Inflammatory macrophage (primary cell): ENCODE measurements around the gene FRMPD4.

ENCODE experiments used
- DNase-seq, 2 donors: peaks; one replicate each; pipeline ENCODE4 v3.0.0-alpha.2; 2020 to 2022

The FRMPD4 gene

DNA sequence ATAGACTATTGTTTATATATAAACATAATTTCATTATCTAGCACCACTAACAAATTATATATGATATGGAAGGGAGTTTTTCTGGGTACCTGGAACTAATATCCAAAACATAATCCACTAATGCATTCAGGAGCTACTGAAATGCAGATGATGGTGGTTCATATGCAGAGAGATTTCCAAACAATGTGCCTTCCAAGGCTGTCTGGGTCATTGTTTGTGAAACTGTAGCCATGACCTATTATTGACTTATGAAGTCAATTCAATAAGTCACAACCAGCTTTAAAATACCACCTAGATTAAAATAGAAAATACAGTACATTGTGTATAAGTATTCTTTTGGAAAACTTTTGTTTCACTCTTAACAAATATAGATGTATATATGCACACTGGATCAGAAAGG lies 415.9 kb downstream of the FRMPD4 start:
- DNase-seq = no peak

DNA sequence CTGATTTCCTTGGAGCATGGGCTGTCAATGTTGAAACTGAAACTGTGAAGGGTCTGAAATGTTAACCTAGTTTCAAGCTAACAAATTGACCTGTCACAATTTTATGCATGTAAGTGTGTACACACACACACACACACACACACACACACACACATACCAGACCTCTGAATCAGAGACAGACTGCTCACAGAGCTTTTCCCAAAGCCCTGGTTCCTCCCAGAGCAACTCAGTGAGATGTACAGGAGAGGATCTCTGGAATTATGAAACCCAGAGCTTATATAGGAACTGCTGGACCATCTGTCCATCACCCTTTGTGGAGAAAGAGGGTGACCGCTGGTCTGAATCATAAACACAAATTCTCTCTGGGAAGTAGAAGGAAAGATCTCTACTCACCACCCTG lies 424.8 kb downstream of the FRMPD4 start:
- no peak for DNase-seq

DNA sequence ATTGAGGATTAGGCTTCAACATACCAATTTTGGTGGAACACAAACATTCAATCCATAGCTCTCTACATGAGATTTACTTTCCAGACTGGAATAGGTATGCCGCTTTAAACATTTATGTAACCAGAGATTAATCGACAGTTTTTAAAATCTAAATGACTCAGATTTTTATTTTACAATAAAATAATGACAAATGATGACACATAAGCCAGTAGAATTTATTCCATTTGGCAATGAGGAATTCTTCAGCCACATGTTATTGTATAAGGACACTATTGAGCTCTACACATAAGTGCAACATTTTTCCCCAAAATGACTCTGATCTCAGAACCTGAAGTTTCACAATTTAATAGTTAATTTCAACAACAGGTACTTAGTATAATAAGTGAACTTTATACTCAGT lies 425.9 kb downstream of the FRMPD4 start:
- DNase-seq = no peak

DNA sequence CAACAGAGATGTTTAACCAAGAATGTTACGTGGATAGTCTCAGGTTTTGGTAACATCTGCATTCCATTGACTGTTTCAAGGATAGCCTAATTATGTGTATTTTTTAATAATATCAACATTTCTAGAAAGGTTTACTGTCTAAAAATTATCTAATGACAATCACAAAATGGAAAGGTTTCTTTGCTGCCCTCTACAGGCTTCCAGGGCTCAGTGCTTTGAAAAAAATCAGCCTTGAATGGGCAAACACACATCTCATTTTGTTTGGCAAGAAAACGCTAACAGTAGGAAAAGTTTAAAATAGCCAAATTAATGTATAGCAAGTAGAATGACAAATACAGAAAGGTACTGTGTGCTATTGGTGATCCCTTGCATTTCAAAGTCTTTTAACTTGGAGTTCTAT lies 429.6 kb downstream of the FRMPD4 start:
- no peak for DNase-seq

DNA sequence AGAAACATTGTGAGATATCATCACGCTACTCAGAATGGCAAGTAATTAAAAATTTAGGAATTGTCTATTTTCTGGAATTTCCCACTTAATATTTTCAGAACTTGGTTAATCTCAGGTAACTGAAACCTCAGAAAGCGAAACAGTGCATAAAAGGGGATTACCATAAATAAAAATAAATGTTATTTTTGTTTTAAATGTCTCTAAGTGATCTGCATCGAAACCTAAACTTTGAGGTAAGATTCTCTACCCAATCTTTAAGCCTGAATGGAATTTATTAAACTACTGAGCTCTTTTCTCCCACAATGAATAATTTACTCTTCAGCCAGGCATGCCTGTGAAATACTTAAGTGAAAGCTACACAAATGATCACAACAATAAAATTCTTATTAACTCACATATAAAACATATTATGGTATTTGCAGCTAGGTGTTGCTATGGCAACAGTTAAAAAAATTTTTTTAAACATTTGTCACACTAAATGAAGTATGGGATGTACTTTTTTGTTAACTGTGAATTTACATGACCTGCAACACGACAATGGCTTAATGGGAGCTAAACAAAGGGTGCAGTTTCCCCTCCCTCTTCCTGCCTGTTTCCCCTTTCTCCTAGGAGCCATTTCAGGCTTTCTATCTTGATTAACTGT lies 432.7 kb downstream of the FRMPD4 start:
- no peak for DNase-seq

DNA sequence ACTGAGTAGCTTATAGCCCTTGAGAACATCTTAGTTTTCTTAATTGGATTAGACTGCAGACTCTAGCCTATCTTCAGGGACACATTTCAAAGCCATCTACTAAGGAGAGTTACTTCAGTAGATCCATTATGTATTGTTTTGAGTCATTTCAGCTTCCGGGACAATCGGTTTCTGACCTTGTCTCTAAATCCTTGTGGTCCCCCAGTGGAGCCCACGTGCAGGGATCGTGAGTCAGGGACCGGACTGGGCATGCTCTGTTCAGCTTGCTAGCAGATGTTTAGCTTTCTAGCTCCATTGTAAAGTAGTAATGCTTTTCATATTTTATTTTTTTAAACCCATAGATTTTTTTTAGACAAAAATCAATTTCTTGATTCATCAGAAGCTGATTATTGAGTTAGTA lies 441.0 kb downstream of the FRMPD4 start:
- no peak for DNase-seq

DNA sequence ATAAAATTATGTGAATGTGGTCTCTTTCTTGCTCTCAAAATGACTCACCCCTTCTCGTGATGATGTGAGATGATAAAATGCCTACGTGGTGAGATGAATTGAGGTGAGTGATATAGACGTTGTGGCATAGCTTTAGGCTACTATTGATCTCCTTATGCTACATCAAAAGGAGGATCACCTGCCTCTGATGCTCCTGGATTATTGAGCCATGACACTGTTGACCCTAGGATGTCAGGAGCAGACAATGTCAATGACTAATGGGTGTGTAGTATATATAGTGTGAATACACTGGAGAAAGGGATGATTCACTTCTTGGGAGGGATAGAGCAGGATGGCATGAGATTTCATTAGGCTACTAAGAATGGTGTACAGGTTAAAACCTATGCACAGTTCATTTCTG lies 442.3 kb downstream of the FRMPD4 start:
- DNase-seq = no peak

DNA sequence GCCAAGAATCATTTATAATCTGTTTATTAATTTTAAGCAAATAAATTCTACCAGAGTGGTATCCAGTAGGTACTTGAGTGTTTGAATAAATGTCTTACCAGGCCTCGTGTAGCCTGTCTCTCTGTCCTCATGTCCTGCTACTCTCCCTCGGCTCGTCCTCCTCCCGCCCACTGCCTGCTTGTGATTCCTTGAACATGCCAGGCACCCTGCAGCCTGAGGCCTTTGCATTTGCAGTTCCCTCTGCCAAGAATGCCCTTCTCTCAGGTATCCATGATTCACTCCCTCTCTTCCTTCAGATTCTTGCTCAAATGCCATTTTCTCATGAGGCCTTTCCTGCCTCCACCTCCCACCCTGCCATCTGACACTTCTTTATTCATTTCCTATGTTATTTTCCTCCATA lies 443.3 kb downstream of the FRMPD4 start:
- DNase-seq = no peak

DNA sequence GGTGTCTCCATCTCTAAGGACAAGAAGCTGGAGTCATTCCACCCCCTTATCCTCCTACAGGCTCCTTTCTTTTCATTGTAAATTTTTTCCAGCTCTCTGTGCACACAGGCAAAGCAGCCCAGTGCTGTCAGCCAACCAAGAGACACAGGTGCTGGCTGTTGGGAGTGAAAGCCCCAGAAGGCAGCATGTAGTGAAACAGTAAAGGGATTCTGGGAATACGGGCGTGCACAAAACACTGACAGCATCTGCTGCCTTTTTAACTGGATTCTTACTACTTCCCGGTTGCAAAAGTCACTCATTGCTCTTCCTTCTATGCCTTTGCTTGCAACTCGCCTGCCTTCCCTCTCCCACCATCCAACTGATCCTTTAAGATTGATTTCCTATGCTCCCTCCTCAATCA lies 444.4 kb downstream of the FRMPD4 start:
- DNase-seq = no peak

DNA sequence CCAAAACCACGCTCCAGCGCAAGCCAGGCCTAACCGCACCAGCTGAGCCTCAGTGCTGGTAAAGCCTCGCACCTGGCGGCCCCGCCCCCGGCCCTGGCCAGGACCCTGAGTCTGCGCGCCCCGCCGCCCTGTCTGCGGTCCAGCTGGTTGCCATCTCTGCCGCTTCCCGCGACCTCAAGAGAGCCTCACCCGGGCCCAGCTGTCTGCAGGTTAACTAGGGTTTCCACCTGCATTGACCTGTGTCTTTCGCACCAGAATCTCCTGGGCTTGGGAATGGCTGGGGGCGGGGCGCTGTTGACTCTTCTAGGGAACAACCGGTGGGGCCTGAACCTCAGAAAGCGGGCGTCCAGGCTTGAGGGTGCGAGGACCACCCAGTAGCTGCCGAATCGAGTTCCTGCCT lies 445.3 kb downstream of the FRMPD4 start:
- no peak for DNase-seq

DNA sequence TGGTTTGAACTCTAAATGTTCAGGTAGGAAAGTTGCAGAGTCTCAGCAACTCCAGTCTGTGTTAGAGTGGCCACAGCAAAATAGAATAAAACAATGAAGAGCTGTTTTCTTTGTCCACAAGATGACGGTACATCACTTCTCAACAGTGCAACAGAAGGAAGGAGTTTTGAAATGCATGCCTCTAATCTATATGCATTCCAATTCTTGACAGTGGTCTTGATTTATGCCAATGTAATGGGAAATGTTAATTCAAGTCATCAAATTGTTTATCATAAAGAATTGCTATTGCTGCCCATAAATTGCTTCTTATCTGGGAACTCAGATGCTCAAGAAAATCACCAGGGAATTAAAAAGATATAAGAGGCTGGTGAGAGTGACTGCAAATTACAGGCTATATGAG lies 457.4 kb downstream of the FRMPD4 start:
- DNase-seq = no peak

DNA sequence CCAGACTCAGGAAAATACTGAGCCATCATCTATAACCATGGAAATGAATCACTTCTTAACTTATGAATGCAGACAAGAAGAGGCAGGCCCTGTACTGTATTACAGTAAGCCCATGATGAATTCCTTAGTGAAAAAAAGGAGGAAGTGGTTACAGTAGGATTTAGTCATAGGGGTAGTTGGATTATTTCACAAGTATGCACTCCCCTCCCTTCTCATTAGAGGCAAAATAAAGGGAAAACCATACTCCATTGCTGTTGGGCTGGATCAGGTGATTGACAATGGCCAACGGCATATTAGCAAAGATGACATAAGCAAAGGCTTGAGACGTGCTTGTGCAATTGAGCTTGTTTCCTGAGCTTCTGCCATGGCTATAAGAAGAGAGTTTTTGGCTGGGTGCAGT lies 471.8 kb downstream of the FRMPD4 start:
- peak; percentile 29 to 82 for DNase-seq

DNA sequence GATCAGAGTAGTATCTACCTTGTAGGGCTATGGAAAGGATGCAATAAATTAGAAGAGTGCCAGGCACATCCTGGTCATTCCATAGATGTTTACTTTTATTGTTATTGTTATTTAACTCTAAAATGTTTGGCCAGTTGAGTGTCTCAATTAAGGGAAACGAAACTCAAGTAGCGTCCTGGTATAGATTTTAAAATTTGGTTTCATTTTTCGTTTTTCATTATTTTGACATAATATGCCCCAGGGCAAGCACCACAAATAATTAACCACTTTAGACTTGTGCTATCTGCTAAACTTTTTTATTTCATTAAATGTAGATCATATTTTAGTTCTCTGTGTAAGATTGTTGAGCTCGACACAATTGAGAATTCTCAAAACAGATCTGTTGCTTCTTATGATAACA lies 473.2 kb downstream of the FRMPD4 start:
- DNase-seq = no peak

DNA sequence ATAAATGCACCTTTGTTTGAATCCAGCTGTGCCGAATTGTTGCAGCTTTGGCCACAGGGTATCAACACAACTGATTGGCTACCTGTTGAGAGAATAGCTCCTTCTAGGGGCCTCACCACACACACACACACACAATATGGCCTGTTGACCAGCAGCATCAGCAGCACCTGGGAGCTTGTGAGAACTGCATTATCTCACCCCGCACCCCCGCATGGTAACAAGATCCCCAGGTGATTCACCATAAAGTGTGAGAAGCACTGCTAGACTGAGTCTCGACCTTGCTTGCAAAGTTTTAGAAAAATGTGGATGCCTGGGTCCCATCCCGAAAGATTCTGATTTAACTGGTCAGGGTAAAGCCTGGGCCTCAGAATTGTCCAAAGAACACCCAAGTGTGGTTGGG lies 476.0 kb downstream of the FRMPD4 start:
- no peak for DNase-seq

DNA sequence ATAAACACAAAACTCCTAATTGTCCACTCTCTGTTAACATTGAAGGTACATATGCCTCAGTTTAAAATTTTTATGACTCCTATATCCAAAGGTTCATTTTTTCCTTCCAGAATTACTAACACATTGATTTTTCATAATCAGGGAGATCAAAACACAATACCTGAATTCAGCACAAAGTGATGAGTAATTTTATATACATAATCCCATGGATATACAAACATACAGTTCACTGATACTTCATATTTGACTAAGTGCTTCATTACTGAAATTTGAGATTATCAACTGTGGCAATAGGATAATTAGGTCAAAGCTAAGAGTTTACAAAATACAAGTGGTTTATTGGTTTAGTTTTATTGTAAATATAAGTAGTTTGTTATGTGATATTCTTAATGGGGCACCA lies 476.8 kb downstream of the FRMPD4 start:
- DNase-seq = no peak

DNA sequence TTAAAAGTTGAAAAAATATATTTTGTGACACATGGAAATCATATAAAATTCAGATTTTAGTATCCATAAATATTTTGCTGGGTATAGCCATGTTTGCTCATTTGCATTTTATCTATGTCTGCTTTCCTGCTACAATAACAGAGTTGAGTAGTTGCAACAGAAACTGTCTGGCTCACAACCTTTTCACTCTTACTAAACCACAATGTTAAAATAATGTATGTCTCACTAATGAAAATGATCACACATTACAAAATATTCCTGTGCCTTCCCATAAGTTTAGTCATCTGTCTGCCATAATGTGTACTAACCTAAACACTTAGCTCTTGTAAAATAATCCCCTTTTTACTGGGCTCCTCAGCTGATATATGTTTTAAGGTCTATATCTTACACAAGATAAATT lies 479.0 kb downstream of the FRMPD4 start:
- no peak for DNase-seq

DNA sequence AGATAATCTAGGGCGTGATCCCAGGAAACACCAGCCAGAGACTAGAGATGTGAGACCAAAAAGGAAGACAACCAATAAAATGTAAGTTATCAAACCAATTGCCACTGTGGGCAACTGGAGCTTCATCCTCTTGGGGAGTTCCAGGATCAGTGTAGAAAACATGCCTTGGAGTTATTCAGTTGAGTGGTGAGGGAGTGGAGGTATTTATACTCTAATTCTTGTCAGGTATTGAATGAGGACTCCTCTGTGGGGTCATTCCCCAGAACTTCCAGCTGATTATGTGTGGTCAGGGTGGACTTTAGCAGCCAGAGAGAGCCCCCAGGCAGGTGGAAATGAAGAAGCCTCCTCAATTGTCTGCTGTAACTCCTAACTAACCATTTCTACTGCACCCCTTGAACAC lies 509.0 kb downstream of the FRMPD4 start:
- no peak for DNase-seq

DNA sequence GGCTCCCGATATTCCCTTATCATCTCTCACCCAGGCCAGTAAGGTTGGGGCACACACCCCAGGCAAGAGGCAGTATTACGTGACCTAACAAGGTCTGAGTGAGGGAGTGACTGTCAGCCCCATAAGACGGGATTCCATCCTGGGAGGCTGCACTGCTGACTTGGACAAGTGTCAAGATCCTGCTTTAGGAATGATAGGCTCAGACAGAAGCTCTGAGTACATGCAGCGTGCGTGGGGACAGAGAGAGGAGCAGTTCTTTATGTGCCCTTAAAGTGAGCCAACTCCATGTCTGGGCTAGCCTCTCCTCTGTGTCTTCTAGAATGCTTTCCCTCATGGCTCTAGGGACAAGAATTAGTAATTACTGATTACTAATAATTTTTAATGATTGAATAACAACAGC lies 510.7 kb downstream of the FRMPD4 start:
- DNase-seq = no peak

DNA sequence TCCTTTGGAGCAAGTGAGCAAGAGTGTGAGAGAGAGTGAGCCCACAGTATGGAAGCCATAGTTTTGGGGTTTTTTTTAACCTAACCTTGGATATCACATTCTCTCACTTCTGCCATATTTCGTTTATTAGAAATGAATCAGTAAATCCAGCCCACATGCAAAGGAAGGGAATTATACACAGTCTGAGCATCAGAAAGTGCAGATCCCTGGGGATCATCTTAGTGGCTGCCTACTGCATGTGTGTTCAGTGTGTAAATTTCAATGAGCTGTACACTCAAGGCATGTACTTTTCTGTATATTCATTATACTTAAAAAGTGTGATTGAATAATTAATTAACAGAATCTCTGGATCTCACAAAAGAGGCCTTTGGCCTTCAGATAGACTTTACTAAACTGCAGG lies 519.2 kb downstream of the FRMPD4 start:
- no peak for DNase-seq

DNA sequence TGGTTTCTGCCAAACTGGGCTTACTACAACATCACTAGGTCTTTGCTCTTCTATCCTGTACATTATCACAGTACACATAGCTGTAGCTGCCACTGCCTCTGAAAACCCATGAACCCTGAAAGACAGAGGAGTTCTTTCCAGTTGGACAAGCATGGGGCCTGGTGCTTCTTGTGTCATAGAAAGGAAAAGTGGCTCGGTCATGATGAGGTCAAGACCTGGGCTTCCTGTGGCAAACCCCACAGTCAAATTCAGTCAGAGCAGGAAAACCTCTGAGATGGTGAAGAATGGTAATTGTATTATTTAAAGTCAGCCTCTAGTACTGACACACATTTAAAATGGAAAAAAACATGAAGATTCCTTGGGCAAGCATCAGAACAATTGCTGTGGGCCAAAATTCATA lies 519.6 kb downstream of the FRMPD4 start:
- DNase-seq = no peak

DNA sequence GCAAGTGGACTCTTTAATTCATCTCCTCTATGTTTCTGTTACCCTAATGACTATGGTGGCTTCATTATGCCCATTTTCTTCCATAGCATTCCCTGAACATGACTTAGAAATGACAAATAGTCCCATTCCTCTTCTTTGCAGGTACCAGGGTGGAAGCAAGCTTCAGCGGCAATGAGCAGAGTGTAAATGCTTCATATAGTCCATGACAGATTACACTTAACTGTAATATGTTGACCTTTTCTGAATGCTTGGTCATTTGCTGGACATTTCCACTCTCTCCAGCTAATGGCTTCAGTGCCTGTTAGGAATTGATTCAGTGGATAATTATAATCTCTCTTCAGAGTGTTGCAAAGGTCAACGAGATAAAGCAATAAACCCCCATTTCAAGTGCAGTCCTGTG lies 523.2 kb downstream of the FRMPD4 start:
- DNase-seq = no peak

DNA sequence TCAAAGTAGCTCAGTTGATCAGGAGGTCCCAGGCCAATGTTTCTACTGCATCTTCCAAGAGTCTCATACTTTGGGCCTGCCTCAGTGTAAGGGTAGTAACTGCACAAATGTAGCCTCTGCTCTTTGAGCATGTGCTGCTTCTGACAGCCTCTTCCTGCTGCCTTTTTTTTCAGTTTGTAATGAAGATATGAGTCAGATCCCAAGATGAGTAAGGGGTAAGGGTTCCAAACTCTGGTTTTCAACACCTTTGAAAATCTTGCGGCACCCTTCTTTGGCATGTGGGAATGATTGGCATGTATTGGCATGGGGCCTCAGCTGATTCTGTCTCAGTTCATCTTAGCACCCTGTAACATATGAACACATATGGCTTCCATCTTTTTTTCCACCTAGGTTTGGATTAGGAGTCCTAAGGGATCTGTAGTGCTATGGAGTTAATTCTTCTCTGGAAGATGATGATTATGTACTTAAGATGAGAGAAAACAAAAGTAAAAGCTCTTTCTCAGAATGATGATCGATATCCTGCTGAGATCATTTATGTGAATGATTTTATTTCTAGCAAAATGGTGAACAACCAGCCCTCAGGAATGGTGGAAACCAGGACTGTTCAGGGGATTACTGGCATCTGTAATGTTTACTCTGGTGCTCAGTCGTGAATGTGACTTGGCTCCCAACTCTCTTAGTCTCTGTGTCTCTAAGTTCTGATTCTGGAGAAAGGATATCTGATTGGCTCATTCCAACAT lies 534.3 kb downstream of the FRMPD4 start:
- no peak for DNase-seq

DNA sequence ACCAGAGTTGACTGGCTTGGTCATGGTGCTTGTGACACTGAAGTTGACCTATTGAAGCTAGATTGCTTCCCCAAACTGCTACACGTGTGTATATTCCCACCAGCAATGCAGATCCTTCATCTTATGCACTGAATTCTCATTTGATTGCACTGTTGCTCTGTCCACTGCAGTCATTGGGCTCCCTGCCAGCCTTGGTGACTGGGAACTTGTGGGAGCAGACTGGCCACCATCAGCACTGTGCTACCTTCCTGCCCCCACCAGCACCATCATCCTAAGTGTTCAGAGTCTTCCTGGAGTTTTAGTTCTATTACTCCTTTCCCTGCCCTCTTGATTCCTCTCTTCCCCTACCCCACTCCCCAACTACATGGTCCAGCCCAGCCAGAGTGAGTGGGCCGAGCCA lies 535.2 kb downstream of the FRMPD4 start:
- no peak for DNase-seq

DNA sequence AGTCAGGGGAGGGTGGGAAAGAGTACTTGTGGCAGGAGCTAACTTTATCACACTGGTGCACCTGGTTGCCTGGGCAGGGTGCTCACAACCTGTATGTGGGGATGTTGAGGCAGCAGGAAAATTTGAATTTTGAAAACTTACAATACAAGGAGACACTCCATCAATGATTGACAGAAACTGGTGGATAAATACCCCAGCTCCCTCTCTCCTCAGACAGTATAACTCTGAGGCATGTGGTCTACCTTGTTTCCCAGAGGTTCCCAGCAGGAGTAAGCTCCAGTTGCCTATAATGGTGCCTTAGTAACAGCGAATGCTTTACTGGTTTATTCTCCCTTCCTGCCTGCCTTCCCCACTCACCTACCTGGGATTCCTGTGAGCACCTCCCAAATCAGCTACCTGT lies 541.2 kb downstream of the FRMPD4 start:
- no peak for DNase-seq

DNA sequence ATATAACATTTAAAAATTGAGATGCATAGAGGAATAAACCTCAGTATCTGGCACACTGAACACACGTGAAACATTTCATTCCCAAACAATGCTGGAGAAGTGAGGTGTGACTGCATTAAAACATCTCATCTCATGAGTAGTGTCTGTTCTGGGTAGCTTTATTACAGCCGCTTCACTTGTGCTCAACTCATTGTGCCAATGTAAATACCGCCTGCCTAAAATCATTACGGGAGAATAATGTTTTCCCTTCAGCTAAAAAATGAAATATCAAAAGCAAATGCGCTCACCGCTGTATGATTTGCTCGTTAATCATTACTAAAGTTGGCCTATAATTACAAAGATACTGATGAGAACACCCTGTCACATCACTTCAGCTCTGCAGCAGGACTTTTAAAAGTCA lies 542.8 kb downstream of the FRMPD4 start:
- no peak for DNase-seq
